OCI-LY3 (cell line): ENCODE measurements around the gene TACR3.

Experiments
- CTCF ChIP-seq: fragments of 200-600, 300-600 bp; sonication (generic); IDR thresholded peaks from 2 replicates; pipeline ENCODE4 v1.5.1; 2014; ENCODE audit warnings: antibody characterized with exemption, low read length, low read depth
- EZH2phosphoT487 ChIP-seq: fragments of 200-600 bp; shearing (Covaris generic); IDR thresholded peaks from 2 replicates; pipeline ENCODE4 v1.6.1; 2018; ENCODE audit warnings: antibody characterized with exemption, mixed run types, low read depth

GRCh38 chr4:103692615-103693014 lies 27.2 kb downstream of the TACR3 start:
- TF ChIP-seq CTCF = no peak
- TF ChIP-seq EZH2phosphoT487 = no peak
